SK-N-SH (cell line): ENCODE results near the gene VMAC. TPM values are rescaled to one million over a fixed set of nuclear protein-coding genes. Genes with fewer than 3 reads are reported as not detected.
A peak's percentile ranks its signal among the peaks of the same experiment; 100 is the strongest.

ENCODE experiments used
- CTCF ChIA-PET: fragments of 300-600, 350-600 bp; formaldehyde crosslinking; extraction: SDS; loops from one replicate; lab custom pipeline; 2021; lab: Yijun Ruan, JAX
- POLR2A ChIA-PET: fragments of 350-600 bp; sonication (Branson Sonifier 250); formaldehyde crosslinking; extraction: SDS; loops from one replicate; lab custom pipeline; 2020; ENCODE audit warnings: antibody characterized with exemption, inconsistent platforms; lab: Yijun Ruan, JAX
- DNase-seq: peaks from one replicate; pipeline ENCODE4 v3.0.0; 2012
- H2AFZ ChIP-seq: fragments of 200-600 bp; sonication (generic); 2 replicates; pipeline ENCODE4 v1.8.1; 2016; ENCODE audit warnings: antibody characterized with exemption, mild to moderate bottlenecking, low read depth
- H3F3A ChIP-seq: fragments of 200-600 bp; sonication (generic); replicated peaks from 2 replicates; pipeline ENCODE3; 2016; ENCODE audit warnings: antibody characterized with exemption, mild to moderate bottlenecking; ENCODE audit not compliant: insufficient read depth
- H3K27ac ChIP-seq, 2 experiments: fragments of 200-500 bp in 1 of 2; fragments of 200-600 bp in 1 of 2; sonication (Bioruptor generic) in 1 of 2; sonication (generic), shearing (Covaris generic) in 1 of 2; 2 replicates each; pipeline versions ENCODE4 v1.5.1 to v1.6.1; 2014 to 2016; ENCODE audit warnings: low read depth in 2 of 2, inconsistent platforms in 1 of 2, low read length in 1 of 2, mild to moderate bottlenecking in 1 of 2, mixed read lengths in 1 of 2
- H3K27me3 ChIP-seq: fragments of 200-600 bp; sonication (generic), shearing (Covaris generic); 2 replicates; pipeline ENCODE4 v1.6.1; 2016; ENCODE audit warnings: mixed run types; ENCODE audit not compliant: insufficient read depth
- H3K36me3 ChIP-seq, 2 experiments: fragments of 200-500 bp in 1 of 2; fragments of 200-600 bp in 1 of 2; sonication (Bioruptor generic) in 1 of 2; sonication (generic) in 1 of 2; replicated peaks in 1 of 2; 2 replicates each; pipeline versions ENCODE3 to v1.5.1; 2014 to 2016; ENCODE audit warnings: low read length in 1 of 2, mild to moderate bottlenecking in 1 of 2; ENCODE audit not compliant: insufficient read depth in 2 of 2, control insufficient read depth in 1 of 2
- H3K4me1 ChIP-seq, 2 experiments: fragments of 200-500 bp in 1 of 2; fragments of 200-600 bp in 1 of 2; sonication (Bioruptor generic) in 1 of 2; sonication (generic), shearing (Covaris generic) in 1 of 2; 2 replicates each; pipeline versions ENCODE4 v1.5.1 to v1.6.1; 2014 to 2016; ENCODE audit warnings: low read depth in 1 of 2, low read length in 1 of 2, mixed run types in 1 of 2; ENCODE audit not compliant: insufficient read depth in 2 of 2, control insufficient read depth in 1 of 2
- H3K4me2 ChIP-seq: fragments of 200-600 bp; sonication (generic), shearing (Covaris generic); 2 replicates; pipeline ENCODE4 v1.6.1; 2017; ENCODE audit warnings: mixed run types
- H3K4me3 ChIP-seq, 2 experiments: fragments of 200-500 bp in 1 of 2; fragments of 200-600 bp in 1 of 2; sonication (Bioruptor generic) in 1 of 2; sonication (generic), shearing (Covaris generic) in 1 of 2; 2 replicates each; pipeline versions ENCODE4 v1.5.1 to v1.8.1; 2014 to 2016; ENCODE audit warnings: low read depth in 2 of 2, inconsistent platforms in 1 of 2, low read length in 1 of 2, mild to moderate bottlenecking in 1 of 2, mixed read lengths in 1 of 2, moderate library complexity in 1 of 2
- H3K79me2 ChIP-seq: fragments of 200-600 bp; sonication (generic); 2 replicates; pipeline ENCODE4 v1.8.1; 2017; ENCODE audit warnings: mild to moderate bottlenecking; ENCODE audit not compliant: insufficient read depth
- H3K9ac ChIP-seq: fragments of 200-600 bp; sonication (generic); 2 replicates; pipeline ENCODE4 v1.6.1; 2017; ENCODE audit warnings: mixed run types
- H3K9me2 ChIP-seq: fragments of 200-600 bp; sonication (generic); 2 replicates; pipeline ENCODE4 v1.6.1; 2017; ENCODE audit warnings: mixed run types
- H3K9me3 ChIP-seq: fragments of 200-600 bp; sonication (generic); 2 replicates; pipeline ENCODE4 v1.6.1; 2017; ENCODE audit warnings: mixed run types, mild to moderate bottlenecking, moderate library complexity
- H4K20me1 ChIP-seq: fragments of 200-600 bp; sonication (generic); 2 replicates; pipeline ENCODE4 v1.6.1; 2017; ENCODE audit warnings: mild to moderate bottlenecking, mixed run types; ENCODE audit not compliant: insufficient read depth
- EZH2phosphoT487 ChIP-seq: fragments of 200-600 bp; sonication (generic); IDR thresholded peaks from 2 replicates; pipeline ENCODE4 v1.6.1; 2017; ENCODE audit warnings: low read depth, mixed run types, mild to moderate bottlenecking, antibody characterized with exemption, moderate library complexity, borderline replicate concordance
- FOXJ3 ChIP-seq: sonication (generic); formaldehyde crosslinking; IDR thresholded peaks from 2 replicates; pipeline ENCODE4 v1.5.1; 2020; ENCODE audit warnings: mild to moderate bottlenecking, missing genetic modification reagents
- FOXM1 ChIP-seq: IDR thresholded peaks from 2 replicates; pipeline ENCODE4 v1.4.0; 2012; ENCODE audit warnings: low read depth, mild to moderate bottlenecking
- GABPA ChIP-seq: IDR thresholded peaks from 2 replicates; pipeline ENCODE4 v1.4.0; 2012; ENCODE audit warnings: low read depth, mild to moderate bottlenecking
- GATA2 ChIP-seq: sonication (generic); formaldehyde crosslinking; IDR thresholded peaks from 2 replicates; pipeline ENCODE4 v1.5.0; 2020; ENCODE audit warnings: mild to moderate bottlenecking, missing genetic modification reagents
- IRF3 ChIP-seq: fragments of 150-350 bp; IDR thresholded peaks from 2 replicates; pipeline ENCODE4 v1.6.1; 2016; ENCODE audit warnings: mild to moderate bottlenecking, low read depth, low read length
- JUND ChIP-seq: IDR thresholded peaks from 2 replicates; pipeline ENCODE4 v1.4.0; 2012
- MAX ChIP-seq: IDR thresholded peaks from 2 replicates; pipeline ENCODE4 v1.4.0; 2012; ENCODE audit warnings: low read depth
- MEF2A ChIP-seq: IDR thresholded peaks from 2 replicates; pipeline ENCODE4 v1.4.0; 2012; ENCODE audit warnings: low read depth, borderline replicate concordance
- NFIC ChIP-seq: IDR thresholded peaks from 2 replicates; pipeline ENCODE4 v1.4.0; 2012; ENCODE audit warnings: borderline replicate concordance
- PBX3 ChIP-seq: IDR thresholded peaks from 2 replicates; pipeline ENCODE4; 2012
- RCOR1 ChIP-seq: fragments of 150-350 bp; IDR thresholded peaks from 2 replicates; pipeline ENCODE4 v1.6.1; 2017; ENCODE audit warnings: antibody characterized with exemption, low read length
- REST ChIP-seq: IDR thresholded peaks from 2 replicates; pipeline ENCODE4 v1.6.1; 2012; ENCODE audit warnings: mild to moderate bottlenecking, low read depth, low read length, moderate library complexity
- SIN3A ChIP-seq: IDR thresholded peaks from 2 replicates; pipeline ENCODE4 v1.6.1; 2012; ENCODE audit warnings: low read depth, mild to moderate bottlenecking, low read length, moderate library complexity, borderline replicate concordance
- TCF12 ChIP-seq: IDR thresholded peaks from 2 replicates; pipeline ENCODE4 v1.4.0; 2012
- TEAD4 ChIP-seq: IDR thresholded peaks from 2 replicates; pipeline ENCODE4 v1.4.0; 2012; ENCODE audit warnings: mild to moderate bottlenecking, borderline replicate concordance; ENCODE audit not compliant: insufficient read depth
- USF2 ChIP-seq: fragments of 150-350 bp; IDR thresholded peaks from 2 replicates; pipeline ENCODE4 v1.6.1; 2017; ENCODE audit warnings: antibody characterized with exemption, low read length, low read depth, borderline replicate concordance
- WGBS: methylation state at CpG from one replicate; pipeline ENCODE4 v1.1.6; 2017; ENCODE audit warnings: low lambda C conversion rate; 5-methylcytosine and 5-hydroxymethylcytosine counted together
- polyA plus RNA-seq, 3 experiments: library from polyadenylated mRNA; depleted of rRNA; stranded (reverse); fragments of >200 nt; gene quantifications; 2 replicates each; pipeline ENCODE4 v1.2.3, GENCODE V29; 2012

VMAC gene
- polyA plus RNA-seq, 1 of the 3 experiments (the other 2 are of a cell fraction): 6.5 TPM

GRCh38 chr19:5953030-5953589, 48.4 kb downstream of the VMAC start:
- no peaks in the 10 kb centered on the region for H3K27me3 ChIP-seq
- no peaks in the 10 kb centered on the region for H3K9me2 ChIP-seq
- 84% methylated on average over 5 of the region's 5 CpGs for WGBS
- peaks cover 0 to 13% of the 10 kb centered on the region in 2 experiments for H3K36me3 ChIP-seq
- H3K27ac ChIP-seq: peak overlapping the region; percentile 53 to 96; a peak in 3 of 4 replicates
- ChIA-PET CTCF (interaction anchor here (1.0 to 3.5 kb wide), 5 partner anchors 15 to 149 kb away, joined by 4 to 29 read pairs (median 10); no protein-coding TSS in a partner anchor), POLR2A (interaction anchor here (0.6 kb wide), 1 partner anchor 163 kb away, joined by 4 read pairs; no protein-coding TSS in a partner anchor)
- H4K20me1 ChIP-seq: peaks cover 93% of the 10 kb centered on the region
- no peak for DNase-seq
- no peak overlapping the region for H3K4me3 ChIP-seq
- H2AFZ ChIP-seq: no peak overlapping the region
- peaks cover 93% of the 10 kb centered on the region for H3K79me2 ChIP-seq
- no peaks in the 10 kb centered on the region for H3K9me3 ChIP-seq
- TF ChIP-seq PBX3 (peak; percentile 33; the same call in 1 of the 2 replicates), TCF12 (no peak)
- H3F3A ChIP-seq: no peaks in the 10 kb centered on the region
- 0 out of 2 replicates have a peak overlapping the region, but pooled peaks have one; percentile 1 for H3K4me2 ChIP-seq
- H3K4me1 ChIP-seq: peaks cover 31 to 75% of the 10 kb centered on the region in 2 experiments
- H3K9ac ChIP-seq: no peak overlapping the region

- WGBS: 85% methylated on average over 11 of the region's 17 CpGs
- Histone ChIP-seq H3K4me1 (peaks cover 31 to 78% of the 10 kb centered on the region in 2 experiments), H3K27ac (peak overlapping the region; percentile 53 to 96; a peak in 3 of 4 replicates), H4K20me1 (peaks cover 97% of the 10 kb centered on the region), H3K36me3 (peaks cover 0 to 10% of the 10 kb centered on the region in 2 experiments), H3F3A (no peaks in the 10 kb centered on the region), H3K4me3 (no peak overlapping the region), H3K9me2 (no peaks in the 10 kb centered on the region), H3K27me3 (no peaks in the 10 kb centered on the region), H3K9ac (no peak overlapping the region), H3K9me3 (no peaks in the 10 kb centered on the region), H3K4me2 (peak overlapping the region; percentile 59), H2AFZ (no peak overlapping the region), H3K79me2 (peaks cover 95% of the 10 kb centered on the region)
- no peak for TF ChIP-seq GATA2
- TF ChIP-seq IRF3: no peak
- no peak for TF ChIP-seq PBX3
- no peak for TF ChIP-seq TEAD4
- no peak for TF ChIP-seq NFIC
- no peak for TF ChIP-seq SIN3A
- no peak for TF ChIP-seq MAX
- no peak for TF ChIP-seq GABPA
- no peak for TF ChIP-seq FOXM1
- TF ChIP-seq REST: no peak
- no peak for TF ChIP-seq FOXJ3 (CRISPR knock-in tag)
- TF ChIP-seq EZH2phosphoT487: no peak
- no peak for TF ChIP-seq JUND
- TF ChIP-seq MEF2A: no peak
- TF ChIP-seq RCOR1: no peak
- TF ChIP-seq USF2: no peak
- no peak for DNase-seq
- CTCF ChIA-PET: interaction anchor here (1.5 to 5.3 kb wide), 4 partner anchors 14 to 150 kb away, joined by 7 to 34 read pairs (median 10); no protein-coding TSS in a partner anchor
- POLR2A ChIA-PET: no interaction called here
Measured at GRCh38 chr19:5953680-5954213, 49.1 kb downstream of the VMAC start.
